Thoracic aorta (tissue), 2 donors: Measurements from ENCODE around the gene TMEM121B. TPM values are rescaled to one million over a fixed set of nuclear protein-coding genes. Genes with fewer than 3 reads are reported as not detected.

ENCODE experiments used
- ATAC-seq: fragments of 150-250 bp; one replicate; pipeline ENCODE4 v1.8.0; 2017; ENCODE audit warnings: low read depth; ENCODE audit not compliant: insufficient number of reproducible peaks, low FRiP score
- DNase-seq: peaks from one replicate; pipeline ENCODE4 v3.0.0-alpha.2; 2020; ENCODE audit warnings: low spot score
- H3K27ac ChIP-seq, 2 donors: fragments of 200-600 bp; sonication (generic); 1 replicate in 1 of 2; 2 replicates in 1 of 2; pipeline ENCODE4 v1.5.1; 2016; ENCODE audit warnings: mild to moderate bottlenecking in 2 of 2, moderate library complexity in 2 of 2
- H3K27me3 ChIP-seq: fragments of 200-600 bp; sonication (generic); replicated peaks from 2 replicates; pipeline ENCODE4 v1.6.0; 2016; ENCODE audit warnings: mild to moderate bottlenecking; ENCODE audit not compliant: insufficient read depth
- H3K36me3 ChIP-seq: fragments of 200-600 bp; sonication (generic); one replicate; pipeline ENCODE4 v1.5.1; 2016
- H3K4me1 ChIP-seq, 2 donors: fragments of 200-600 bp; sonication (generic); 1 replicate in 1 of 2; 2 replicates in 1 of 2; pipeline versions ENCODE4 v1.5.1 to v1.6.0; 2016; ENCODE audit warnings: low read depth in 2 of 2, mild to moderate bottlenecking in 1 of 2; ENCODE audit not compliant: control insufficient read depth in 1 of 2
- H3K4me3 ChIP-seq: fragments of 200-600 bp; sonication (generic); 2 replicates; pipeline ENCODE4 v1.5.1; 2016; ENCODE audit warnings: mild to moderate bottlenecking
- H3K9me3 ChIP-seq: fragments of 200-600 bp; sonication (generic); 2 replicates; pipeline ENCODE4 v1.5.1; 2016
- CTCF ChIP-seq: fragments of 200-600 bp; sonication (generic); IDR thresholded peaks from one replicate; pipeline ENCODE4 v1.5.1; 2019; ENCODE audit warnings: antibody characterized with exemption
- total RNA-seq, 2 donors: library from RNA; depleted of rRNA; stranded (reverse); fragments of >200 nt; gene quantifications; one replicate each; pipeline versions ENCODE4 v1.1.0 to v1.2.3, GENCODE V29; 2016

The TMEM121B gene
- total RNA-seq, 2 donors from 2014 or later: 1.1 to 2.0 TPM

- no peaks in the 10 kb centered on the region for H3K27me3 ChIP-seq
- no peak overlapping the region for H3K27ac ChIP-seq
- peaks cover 43% of the 10 kb centered on the region for H3K36me3 ChIP-seq
- no peak for ATAC-seq
- DNase-seq: no peak
- H3K4me3 ChIP-seq: no peak overlapping the region
- no peaks in the 10 kb centered on the region for H3K9me3 ChIP-seq
- TF ChIP-seq CTCF: no peak
- H3K4me1 ChIP-seq: no peaks in the 10 kb centered on the region
Observed at GRCh38 chr22:17143826-17144225, 22.7 kb upstream of the TMEM121B start.

GRCh38 chr22:17143101-17143500 lies 21.9 kb upstream of the TMEM121B start:
- ATAC-seq: no peak
- DNase-seq: no peak
- no peaks in the 10 kb centered on the region for H3K27me3 ChIP-seq

GRCh38 chr22:17140826-17141766 lies 19.9 kb upstream of the TMEM121B start:
- peaks cover 47% of the 10 kb centered on the region for H3K36me3 ChIP-seq
- no peak for TF ChIP-seq CTCF
- H3K27me3 ChIP-seq: no peaks in the 10 kb centered on the region
- no peaks in the 10 kb centered on the region for H3K4me1 ChIP-seq
- DNase-seq (no peak), ATAC-seq (no peak)
- H3K4me3 ChIP-seq: no peak overlapping the region
- H3K27ac ChIP-seq: no peak overlapping the region
- H3K9me3 ChIP-seq: no peaks in the 10 kb centered on the region

More at GRCh38 chr22:17143101-17143500, 21.9 kb upstream of the TMEM121B start:
- Histone ChIP-seq H3K4me1 (no peaks in the 10 kb centered on the region), H3K27ac (no peak overlapping the region), H3K9me3 (no peaks in the 10 kb centered on the region), H3K36me3 (peaks cover 49% of the 10 kb centered on the region), H3K4me3 (no peak overlapping the region)
- TF ChIP-seq CTCF: no peak

GRCh38 chr22:17140022-17140421 lies 18.9 kb upstream of the TMEM121B start:
- Histone ChIP-seq H3K27me3 (no peaks in the 10 kb centered on the region), H3K27ac (no peak overlapping the region), H3K4me1 (no peaks in the 10 kb centered on the region), H3K36me3 (peaks cover 47% of the 10 kb centered on the region), H3K4me3 (no peak overlapping the region), H3K9me3 (no peaks in the 10 kb centered on the region)
- DNase-seq: no peak
- no peak for TF ChIP-seq CTCF
- ATAC-seq: no peak

GRCh38 chr22:17138513-17138912 lies 17.4 kb upstream of the TMEM121B start:
- Histone ChIP-seq H3K36me3 (peaks cover 36% of the 10 kb centered on the region), H3K9me3 (no peaks in the 10 kb centered on the region), H3K4me3 (no peak overlapping the region), H3K4me1 (no peaks in the 10 kb centered on the region), H3K27ac (no peak overlapping the region), H3K27me3 (no peaks in the 10 kb centered on the region)
- TF ChIP-seq CTCF: no peak
- DNase-seq (no peak), ATAC-seq (no peak)
